ENCODE data around the gene FAM53A. TPM values are rescaled to one million over a fixed set of nuclear protein-coding genes. Genes with fewer than 3 reads are reported as not detected.

Gene FAM53A
- total RNA-seq, 2 donors from 2014 or later, result 0.66 to 2.3 TPM

GRCh38 chr4:1638272-1638598 lies 45.9 kb downstream of the FAM53A start:
- intact Hi-C loops (cut with DNase I), result no loop called here
- Histone ChIP-seq H3K36me3 (replicated peaks in 1 of 2; ENCODE audit: insufficient read depth in 1 of 2, low read depth in 2 of 2) (no peaks in the 10 kb centered on the region), H3K4me3 (no peak overlapping the region), H3K27me3 (no peaks in the 10 kb centered on the region), H3K27ac (no peak overlapping the region), H3K9me3 (no peaks in the 10 kb centered on the region), H3K4me1 (no peaks in the 10 kb centered on the region)
- ATAC-seq (no peak), DNase-seq (no peak)
- no peak for TF ChIP-seq POLR2A (IDR thresholded peaks at IDR 0.05)
- TF ChIP-seq CTCF (IDR thresholded peaks at IDR 0.05), result no peak
- 74 to 82% methylated on average over 6 to 10 of the region's 10 CpGs for WGBS, 2 donors

GRCh38 chr4:1637580-1638271 lies 46.4 kb downstream of the FAM53A start:
- intact Hi-C loops (cut with DNase I), result no loop called here
- no peak for DNase-seq

GRCh38 chr4:1636490-1637211 lies 47.5 kb downstream of the FAM53A start:
- Histone ChIP-seq H3K36me3 (replicated peaks in 1 of 2; ENCODE audit: insufficient read depth in 1 of 2, low read depth in 2 of 2) (no peaks in the 10 kb centered on the region), H3K9me3 (no peaks in the 10 kb centered on the region), H3K27me3 (no peaks in the 10 kb centered on the region), H3K4me1 (no peaks in the 10 kb centered on the region), H3K4me3 (no peak overlapping the region), H3K27ac (no peak overlapping the region)
- ATAC-seq, result no peak
- WGBS, 2 donors, result 92 to 93% methylated on average over 9 to 25 of the region's 30 CpGs
- TF ChIP-seq POLR2A (IDR thresholded peaks at IDR 0.05) (no peak), CTCF (IDR thresholded peaks at IDR 0.05) (no peak)
- DNase-seq, result no peak
- intact Hi-C loops (cut with DNase I), result no loop called here

More at GRCh38 chr4:1637580-1638271, 46.4 kb downstream of the FAM53A start:
- TF ChIP-seq POLR2A (IDR thresholded peaks at IDR 0.05) (no peak), CTCF (IDR thresholded peaks at IDR 0.05) (no peak)
- Histone ChIP-seq H3K4me3 (no peak overlapping the region), H3K4me1 (no peaks in the 10 kb centered on the region), H3K27me3 (no peaks in the 10 kb centered on the region), H3K27ac (no peak overlapping the region), H3K36me3 (replicated peaks in 1 of 2; ENCODE audit: insufficient read depth in 1 of 2, low read depth in 2 of 2) (no peaks in the 10 kb centered on the region), H3K9me3 (no peaks in the 10 kb centered on the region)
- no peak for ATAC-seq
- WGBS, 2 donors, result 73 to 90% methylated on average over 3 to 9 of the region's 12 CpGs

GRCh38 chr4:1635464-1635863 lies 48.6 kb downstream of the FAM53A start:
- no peak for ATAC-seq
- H3K27ac ChIP-seq, result no peak overlapping the region
- H3K4me3 ChIP-seq, result no peak overlapping the region
- H3K9me3 ChIP-seq, result no peaks in the 10 kb centered on the region
- H3K4me1 ChIP-seq, result no peaks in the 10 kb centered on the region
- WGBS, 2 donors, result 88 to 92% methylated on average over 7 of the region's 7 CpGs
- H3K27me3 ChIP-seq, result no peaks in the 10 kb centered on the region
- intact Hi-C loops (cut with DNase I), result no loop called here
- no peak for DNase-seq
- H3K36me3 ChIP-seq (replicated peaks in 1 of 2; ENCODE audit: insufficient read depth in 1 of 2, low read depth in 2 of 2), result no peaks in the 10 kb centered on the region
- no peak for TF ChIP-seq CTCF (IDR thresholded peaks at IDR 0.05)
- no peak for TF ChIP-seq POLR2A (IDR thresholded peaks at IDR 0.05)
